ENCODE measurements around the gene BMP8B. TPM values are rescaled to one million over a fixed set of nuclear protein-coding genes. Genes with fewer than 3 reads are reported as not detected.

Gene BMP8B
- total and polyA plus RNA-seq, 2 donors (not counting 1 experiment from before 2014, with no cell fraction given), result 1.5 to 2.3 TPM

GRCh38 chr1:39754026-39754570 lies 34.6 kb downstream of the BMP8B start:
- Histone ChIP-seq H3K4me2 (replicated peaks; ENCODE audit: low read depth, low read length, poor library complexity, severe bottlenecking) (no peak overlapping the region), H3K9me3 (ENCODE audit: control extremely low read depth in 1 of 3, control insufficient read depth in 2 of 3, insufficient read depth in 1 of 3, low read length in 2 of 3) (no peaks in the 10 kb centered on the region), H3K27me3 (replicated peaks in 1 of 4; ENCODE audit: control extremely low read depth in 1 of 4, control insufficient read depth in 3 of 4, insufficient read depth in 4 of 4, low read length in 3 of 4) (no peaks in the 10 kb centered on the region), H3K4me3 (ENCODE audit: control extremely low read depth in 1 of 5, extremely low read depth in 1 of 5, insufficient read depth in 1 of 5, low read depth in 2 of 5, low read length in 4 of 5) (no peak overlapping the region), H2AFZ (ENCODE audit: insufficient read depth, low read depth, low read length, poor library complexity, severe bottlenecking) (no peak overlapping the region), H3K9ac (ENCODE audit: low read length) (no peak overlapping the region), H4K20me1 (ENCODE audit: control insufficient read depth, insufficient read depth, low read length, poor library complexity, severe bottlenecking) (peaks cover 3% of the 10 kb centered on the region), H3K36me3 (replicated peaks in 1 of 2; ENCODE audit: control extremely low read depth in 1 of 2, control insufficient read depth in 1 of 2, extremely low read depth in 1 of 2, insufficient read depth in 2 of 2, low read length in 1 of 2) (peaks cover 5 to 86% of the 10 kb centered on the region in 2 experiments), H3K4me1 (ENCODE audit: control insufficient read depth in 2 of 2, insufficient read depth in 2 of 2, low read length in 2 of 2) (no peaks in the 10 kb centered on the region), H3K79me2 (ENCODE audit: control insufficient read depth, insufficient read depth, low read length) (no peaks in the 10 kb centered on the region), H3K27ac (ENCODE audit: low read length in 2 of 2) (no peak overlapping the region)
- WGBS (ENCODE audit: insufficient coverage), result no CpG with 5 or more reads among the region's 2 CpGs
- Mint-ChIP-seq H3K27ac (no peak overlapping the region), H3K9me3 (ENCODE audit: insufficient read depth) (no peaks in the 10 kb centered on the region), H3K4me1 (no peaks in the 10 kb centered on the region), H3K27me3 (no peaks in the 10 kb centered on the region), H3K4me3 (no peak overlapping the region)
- ATAC-seq (ENCODE audit: low read depth), result no peak
- ChIA-PET CTCF (interaction anchor here (1.0 kb wide), 1 partner anchor 63 kb away, joined by 3 read pairs; no protein-coding TSS in a partner anchor), POLR2A (no interaction called here)
- TF ChIP-seq CTCF (IDR thresholded peaks at IDR 0.05) (no peak), EZH2 (IDR thresholded peaks at IDR 0.05; ENCODE audit: borderline replicate concordance, insufficient read depth, low read depth, low read length, poor library complexity, severe bottlenecking) (no peak)
- no peak for DNase-seq
- intact Hi-C loops (cut with micrococcal nuclease), result no loop called here

GRCh38 chr1:39753132-39754025 lies 35.3 kb downstream of the BMP8B start:
- ATAC-seq (ENCODE audit: low read depth) (no peak), DNase-seq (no peak)
- ChIA-PET POLR2A (no interaction called here), CTCF (interaction anchor here (1.0 kb wide), 1 partner anchor 64 kb away, joined by 3 read pairs; no protein-coding TSS in a partner anchor)
- Histone ChIP-seq H3K9me3 (ENCODE audit: control extremely low read depth in 1 of 3, control insufficient read depth in 2 of 3, insufficient read depth in 1 of 3, low read length in 2 of 3) (no peaks in the 10 kb centered on the region), H3K4me2 (replicated peaks; ENCODE audit: low read depth, low read length, poor library complexity, severe bottlenecking) (no peak overlapping the region), H3K9ac (ENCODE audit: low read length) (no peak overlapping the region), H3K4me1 (ENCODE audit: control insufficient read depth in 2 of 2, insufficient read depth in 2 of 2, low read length in 2 of 2) (no peaks in the 10 kb centered on the region), H3K36me3 (replicated peaks in 1 of 2; ENCODE audit: control extremely low read depth in 1 of 2, control insufficient read depth in 1 of 2, extremely low read depth in 1 of 2, insufficient read depth in 2 of 2, low read length in 1 of 2) (peaks cover 4 to 91% of the 10 kb centered on the region in 2 experiments), H2AFZ (ENCODE audit: insufficient read depth, low read depth, low read length, poor library complexity, severe bottlenecking) (no peak overlapping the region), H4K20me1 (ENCODE audit: control insufficient read depth, insufficient read depth, low read length, poor library complexity, severe bottlenecking) (peaks cover 5% of the 10 kb centered on the region), H3K79me2 (ENCODE audit: control insufficient read depth, insufficient read depth, low read length) (no peaks in the 10 kb centered on the region), H3K27me3 (replicated peaks in 1 of 4; ENCODE audit: control extremely low read depth in 1 of 4, control insufficient read depth in 3 of 4, insufficient read depth in 4 of 4, low read length in 3 of 4) (no peaks in the 10 kb centered on the region), H3K4me3 (ENCODE audit: control extremely low read depth in 1 of 5, extremely low read depth in 1 of 5, insufficient read depth in 1 of 5, low read depth in 2 of 5, low read length in 4 of 5) (no peak overlapping the region), H3K27ac (ENCODE audit: low read length in 2 of 2) (no peak overlapping the region)
- no peak overlapping the region for H3K27ac Mint-ChIP-seq
- H3K27me3 Mint-ChIP-seq, result no peaks in the 10 kb centered on the region
- H3K4me1 Mint-ChIP-seq, result no peaks in the 10 kb centered on the region
- no peak for TF ChIP-seq EZH2 (IDR thresholded peaks at IDR 0.05; ENCODE audit: borderline replicate concordance, insufficient read depth, low read depth, low read length, poor library complexity, severe bottlenecking)
- TF ChIP-seq CTCF (IDR thresholded peaks at IDR 0.05), result no peak
- intact Hi-C loops (cut with micrococcal nuclease), result no loop called here
- WGBS (ENCODE audit: insufficient coverage), result 98% methylated on average over 9 of the region's 16 CpGs
- no peaks in the 10 kb centered on the region for H3K9me3 Mint-ChIP-seq (ENCODE audit: insufficient read depth)
- H3K4me3 Mint-ChIP-seq, result no peak overlapping the region

All from B cell (primary cell).